Measurements from ENCODE around the gene C14orf93. TPM values are rescaled to one million over a fixed set of nuclear protein-coding genes. Genes with fewer than 3 reads are reported as not detected.
A peak's percentile ranks its signal among the peaks of the same experiment; 100 is the strongest.

The C14orf93 gene
- total RNA-seq, 1 experiment from 2014 or later, result 9.9 TPM

DNA sequence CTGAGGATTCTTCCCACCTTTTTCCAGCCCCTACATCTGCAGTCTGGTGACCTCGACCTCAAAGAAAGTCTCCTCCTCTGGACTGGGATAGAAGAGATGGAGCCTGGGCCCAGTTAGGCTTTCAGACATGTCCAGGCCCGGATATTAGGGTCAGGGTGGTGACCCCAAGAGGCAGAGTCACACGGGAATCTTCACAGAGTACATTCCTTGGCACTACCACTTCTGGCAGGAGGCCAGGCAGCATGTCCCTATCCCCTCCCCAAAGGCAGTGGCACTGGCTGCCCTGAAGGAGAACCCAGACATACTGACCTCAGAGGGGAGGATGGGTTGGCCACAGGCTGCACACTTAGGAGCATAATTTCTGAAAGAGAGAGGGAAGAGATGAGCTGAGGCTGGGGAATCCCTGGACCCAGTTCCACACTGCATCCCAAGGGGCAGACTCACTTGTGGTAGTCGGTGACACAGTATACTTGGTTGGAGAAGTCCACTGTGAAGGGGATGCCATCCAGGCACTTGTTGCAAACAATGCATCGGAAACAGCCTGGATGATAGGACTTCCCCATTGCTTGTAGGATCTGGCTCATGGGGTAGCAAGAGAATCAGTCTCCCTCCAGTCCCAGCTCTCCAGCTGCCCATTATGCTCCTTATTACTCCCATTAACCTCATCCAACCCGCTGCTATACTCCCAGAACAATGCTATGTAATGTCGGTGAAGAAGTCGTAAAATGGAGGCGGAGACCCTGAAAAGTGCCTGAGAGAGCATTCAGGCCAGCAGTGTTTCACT, 35.2 kb downstream of the C14orf93 start:
- no peak for DNase-seq (ENCODE audit: low spot score)
- no peak for TF ChIP-seq CTCF (conservative IDR thresholded peaks at IDR 0.05; ENCODE audit: low read depth, low read length)
- no peak for TF ChIP-seq EZH2 (IDR thresholded peaks at IDR 0.05; ENCODE audit: borderline replicate concordance, low read depth, low read length, poor library complexity, severe bottlenecking)
- H3K27me3 ChIP-seq (replicated peaks; ENCODE audit: insufficient read depth, low read depth, low read length, poor library complexity), result no peaks in the 10 kb centered on the region
- ChIA-PET POLR2A (ENCODE audit: low non-redundant PET) (no interaction called here), CTCF (interaction anchor here (1.4 kb wide), 2 partner anchors 8 to 18 kb away, joined by 3 to 7 read pairs; partner anchors contain the start of gene HAUS4)
- peaks cover 58% of the 10 kb centered on the region for H3K36me3 ChIP-seq (ENCODE audit: insufficient read depth, low read length, poor library complexity, severe bottlenecking)
- intact Hi-C loops (cut with micrococcal nuclease; ENCODE audit: unreplicated experiment), result no loop called here
- no peak overlapping the region for H3K4me3 ChIP-seq (ENCODE audit: low read depth, low read length, poor library complexity, severe bottlenecking)
- H3K4me1 ChIP-seq (ENCODE audit: insufficient read depth, low read length, poor library complexity, severe bottlenecking), result peaks cover 35% of the 10 kb centered on the region
- H3K9me3 ChIP-seq (ENCODE audit: low read depth, low read length, poor library complexity, severe bottlenecking), result no peaks in the 10 kb centered on the region
- peak overlapping the region; percentile 43 for H3K27ac ChIP-seq (ENCODE audit: low read depth, low read length, poor library complexity, severe bottlenecking)
- no TSS peak for BruUV-seq (replicated peaks)

GRCh38 chr14:22973217-22974032, 36.5 kb downstream of the C14orf93 start:
- no peak overlapping the region for H3K27ac ChIP-seq (ENCODE audit: low read depth, low read length, poor library complexity, severe bottlenecking)
- H3K36me3 ChIP-seq (ENCODE audit: insufficient read depth, low read length, poor library complexity, severe bottlenecking), result peaks cover 54% of the 10 kb centered on the region
- no peaks in the 10 kb centered on the region for H3K27me3 ChIP-seq (replicated peaks; ENCODE audit: insufficient read depth, low read depth, low read length, poor library complexity)
- H3K4me1 ChIP-seq (ENCODE audit: insufficient read depth, low read length, poor library complexity, severe bottlenecking), result peaks cover 22% of the 10 kb centered on the region
- intact Hi-C loops (cut with micrococcal nuclease; ENCODE audit: unreplicated experiment), result no loop called here
- TF ChIP-seq EZH2 (IDR thresholded peaks at IDR 0.05; ENCODE audit: borderline replicate concordance, low read depth, low read length, poor library complexity, severe bottlenecking), result no peak
- TF ChIP-seq CTCF (conservative IDR thresholded peaks at IDR 0.05; ENCODE audit: low read depth, low read length), result peak; percentile 73
- H3K4me3 ChIP-seq (ENCODE audit: low read depth, low read length, poor library complexity, severe bottlenecking), result no peak overlapping the region
- BruUV-seq (replicated peaks), result no TSS peak
- no peaks in the 10 kb centered on the region for H3K9me3 ChIP-seq (ENCODE audit: low read depth, low read length, poor library complexity, severe bottlenecking)
- CTCF ChIA-PET, result interaction anchor here (1.0 to 2.0 kb wide), 8 partner anchors 10 to 95 kb away, joined by 3 to 7 read pairs (median 5); partner anchors contain the start of gene HAUS4
- peak; percentile 78 for DNase-seq (ENCODE audit: low spot score)
- POLR2A ChIA-PET (ENCODE audit: low non-redundant PET), result interaction anchor here (0.6 to 0.7 kb wide), 3 partner anchors 9 to 511 kb away, joined by 3 read pairs; partner anchors contain the start of gene AJUBA

GRCh38 chr14:22972313-22972930, 37.5 kb downstream of the C14orf93 start:
- no TSS peak for BruUV-seq (replicated peaks)

More at GRCh38 chr14:22972313-22972930, 37.5 kb downstream of the C14orf93 start:
- H3K9me3 ChIP-seq (ENCODE audit: low read depth, low read length, poor library complexity, severe bottlenecking), result no peaks in the 10 kb centered on the region
- no peak overlapping the region for H3K4me3 ChIP-seq (ENCODE audit: low read depth, low read length, poor library complexity, severe bottlenecking)
- H3K4me1 ChIP-seq (ENCODE audit: insufficient read depth, low read length, poor library complexity, severe bottlenecking), result peaks cover 13% of the 10 kb centered on the region
- intact Hi-C loops (cut with micrococcal nuclease; ENCODE audit: unreplicated experiment), result no loop called here
- POLR2A ChIA-PET (ENCODE audit: low non-redundant PET), result interaction anchor here (0.6 kb wide), 1 partner anchor 512 kb away, joined by 3 read pairs; no protein-coding TSS in a partner anchor
- no peak overlapping the region for H3K27ac ChIP-seq (ENCODE audit: low read depth, low read length, poor library complexity, severe bottlenecking)
- no peaks in the 10 kb centered on the region for H3K27me3 ChIP-seq (replicated peaks; ENCODE audit: insufficient read depth, low read depth, low read length, poor library complexity)
- peaks cover 49% of the 10 kb centered on the region for H3K36me3 ChIP-seq (ENCODE audit: insufficient read depth, low read length, poor library complexity, severe bottlenecking)
- no peak for DNase-seq (ENCODE audit: low spot score)
- TF ChIP-seq CTCF (conservative IDR thresholded peaks at IDR 0.05; ENCODE audit: low read depth, low read length) (no peak), EZH2 (IDR thresholded peaks at IDR 0.05; ENCODE audit: borderline replicate concordance, low read depth, low read length, poor library complexity, severe bottlenecking) (no peak)
- CTCF ChIA-PET, result interaction anchor here (0.8 to 2.0 kb wide), 6 partner anchors 11 to 96 kb away, joined by 4 to 6 read pairs (median 4); no protein-coding TSS in a partner anchor
